Measurements from ENCODE around the gene LRRC7.

Gene LRRC7

GRCh38 chr1:69777971-69778370 is 210.2 kb downstream of the LRRC7 start:
- Histone ChIP-seq H3K27ac (ENCODE audit: low read length) (no peak overlapping the region), H3K27me3 (ENCODE audit: low read depth, low read length) (no peaks in the 10 kb centered on the region), H3K9me3 (ENCODE audit: control insufficient read depth in 1 of 2, low read length in 2 of 2) (no peaks in the 10 kb centered on the region), H3K4me1 (ENCODE audit: control insufficient read depth in 1 of 2, insufficient read depth in 2 of 2, low read length in 2 of 2) (no peaks in the 10 kb centered on the region), H3K4me3 (ENCODE audit: low read depth in 1 of 2, low read length in 2 of 2) (no peak overlapping the region), H3K36me3 (ENCODE audit: control insufficient read depth in 1 of 2, insufficient read depth in 2 of 2, low read length in 2 of 2) (no peaks in the 10 kb centered on the region)

- no peaks in the 10 kb centered on the region for H3K27me3 ChIP-seq (ENCODE audit: low read depth, low read length)
- H3K4me1 ChIP-seq (ENCODE audit: control insufficient read depth in 1 of 2, insufficient read depth in 2 of 2, low read length in 2 of 2), result no peaks in the 10 kb centered on the region
- no peak overlapping the region for H3K4me3 ChIP-seq (ENCODE audit: low read depth in 1 of 2, low read length in 2 of 2)
- H3K27ac ChIP-seq (ENCODE audit: low read length), result no peak overlapping the region
- no peaks in the 10 kb centered on the region for H3K36me3 ChIP-seq (ENCODE audit: control insufficient read depth in 1 of 2, insufficient read depth in 2 of 2, low read length in 2 of 2)
- H3K9me3 ChIP-seq (ENCODE audit: control insufficient read depth in 1 of 2, low read length in 2 of 2), result no peaks in the 10 kb centered on the region
Measured at GRCh38 chr1:69787151-69787550, 219.4 kb downstream of the LRRC7 start.

GRCh38 chr1:69791311-69791710 is 223.6 kb downstream of the LRRC7 start:
- Histone ChIP-seq H3K9me3 (ENCODE audit: control insufficient read depth in 1 of 2, low read length in 2 of 2) (no peaks in the 10 kb centered on the region), H3K4me3 (ENCODE audit: low read depth in 1 of 2, low read length in 2 of 2) (no peak overlapping the region), H3K27me3 (ENCODE audit: low read depth, low read length) (no peaks in the 10 kb centered on the region), H3K4me1 (ENCODE audit: control insufficient read depth in 1 of 2, insufficient read depth in 2 of 2, low read length in 2 of 2) (no peaks in the 10 kb centered on the region), H3K27ac (ENCODE audit: low read length) (no peak overlapping the region), H3K36me3 (ENCODE audit: control insufficient read depth in 1 of 2, insufficient read depth in 2 of 2, low read length in 2 of 2) (no peaks in the 10 kb centered on the region)

- no peaks in the 10 kb centered on the region for H3K4me1 ChIP-seq (ENCODE audit: control insufficient read depth in 1 of 2, insufficient read depth in 2 of 2, low read length in 2 of 2)
- H3K27ac ChIP-seq (ENCODE audit: low read length), result no peak overlapping the region
- no peak overlapping the region for H3K4me3 ChIP-seq (ENCODE audit: low read depth in 1 of 2, low read length in 2 of 2)
- H3K9me3 ChIP-seq (ENCODE audit: control insufficient read depth in 1 of 2, low read length in 2 of 2), result no peaks in the 10 kb centered on the region
- no peaks in the 10 kb centered on the region for H3K27me3 ChIP-seq (ENCODE audit: low read depth, low read length)
- H3K36me3 ChIP-seq (ENCODE audit: control insufficient read depth in 1 of 2, insufficient read depth in 2 of 2, low read length in 2 of 2), result no peaks in the 10 kb centered on the region
Measured at GRCh38 chr1:69794831-69795230, 227.1 kb downstream of the LRRC7 start.

GRCh38 chr1:69814926-69815325 is 247.2 kb downstream of the LRRC7 start:
- Histone ChIP-seq H3K9me3 (ENCODE audit: control insufficient read depth in 1 of 2, low read length in 2 of 2) (no peaks in the 10 kb centered on the region), H3K4me3 (ENCODE audit: low read depth in 1 of 2, low read length in 2 of 2) (no peak overlapping the region), H3K27me3 (ENCODE audit: low read depth, low read length) (no peaks in the 10 kb centered on the region), H3K36me3 (ENCODE audit: control insufficient read depth in 1 of 2, insufficient read depth in 2 of 2, low read length in 2 of 2) (no peaks in the 10 kb centered on the region), H3K4me1 (ENCODE audit: control insufficient read depth in 1 of 2, insufficient read depth in 2 of 2, low read length in 2 of 2) (no peaks in the 10 kb centered on the region), H3K27ac (ENCODE audit: low read length) (no peak overlapping the region)

- H3K4me3 ChIP-seq (ENCODE audit: low read depth in 1 of 2, low read length in 2 of 2), result no peak overlapping the region
- no peak overlapping the region for H3K27ac ChIP-seq (ENCODE audit: low read length)
- no peaks in the 10 kb centered on the region for H3K36me3 ChIP-seq (ENCODE audit: control insufficient read depth in 1 of 2, insufficient read depth in 2 of 2, low read length in 2 of 2)
- no peaks in the 10 kb centered on the region for H3K27me3 ChIP-seq (ENCODE audit: low read depth, low read length)
- no peaks in the 10 kb centered on the region for H3K4me1 ChIP-seq (ENCODE audit: control insufficient read depth in 1 of 2, insufficient read depth in 2 of 2, low read length in 2 of 2)
- H3K9me3 ChIP-seq (ENCODE audit: control insufficient read depth in 1 of 2, low read length in 2 of 2), result peaks cover 0 to 5% of the 10 kb centered on the region in 2 donors
Measured at GRCh38 chr1:69824932-69825331, 257.2 kb downstream of the LRRC7 start.

GRCh38 chr1:69827732-69828131 is 260.0 kb downstream of the LRRC7 start:
- H3K36me3 ChIP-seq (ENCODE audit: control insufficient read depth in 1 of 2, insufficient read depth in 2 of 2, low read length in 2 of 2), result no peaks in the 10 kb centered on the region

GRCh38 chr1:69833536-69833935 is 265.8 kb downstream of the LRRC7 start:
- Histone ChIP-seq H3K4me1 (ENCODE audit: control insufficient read depth in 1 of 2, insufficient read depth in 2 of 2, low read length in 2 of 2) (no peaks in the 10 kb centered on the region), H3K4me3 (ENCODE audit: low read depth in 1 of 2, low read length in 2 of 2) (no peak overlapping the region), H3K36me3 (ENCODE audit: control insufficient read depth in 1 of 2, insufficient read depth in 2 of 2, low read length in 2 of 2) (no peaks in the 10 kb centered on the region), H3K27ac (ENCODE audit: low read length) (no peak overlapping the region), H3K27me3 (ENCODE audit: low read depth, low read length) (no peaks in the 10 kb centered on the region), H3K9me3 (ENCODE audit: control insufficient read depth in 1 of 2, low read length in 2 of 2) (no peaks in the 10 kb centered on the region)

More at GRCh38 chr1:69827732-69828131, 260.0 kb downstream of the LRRC7 start:
- H3K27ac ChIP-seq (ENCODE audit: low read length), result no peak overlapping the region
- H3K4me1 ChIP-seq (ENCODE audit: control insufficient read depth in 1 of 2, insufficient read depth in 2 of 2, low read length in 2 of 2), result no peaks in the 10 kb centered on the region
- H3K9me3 ChIP-seq (ENCODE audit: control insufficient read depth in 1 of 2, low read length in 2 of 2), result no peaks in the 10 kb centered on the region
- H3K4me3 ChIP-seq (ENCODE audit: low read depth in 1 of 2, low read length in 2 of 2), result no peak overlapping the region
- no peaks in the 10 kb centered on the region for H3K27me3 ChIP-seq (ENCODE audit: low read depth, low read length)

GRCh38 chr1:69834336-69834735 is 266.6 kb downstream of the LRRC7 start:
- Histone ChIP-seq H3K4me3 (ENCODE audit: low read depth in 1 of 2, low read length in 2 of 2) (no peak overlapping the region), H3K4me1 (ENCODE audit: control insufficient read depth in 1 of 2, insufficient read depth in 2 of 2, low read length in 2 of 2) (no peaks in the 10 kb centered on the region), H3K27me3 (ENCODE audit: low read depth, low read length) (no peaks in the 10 kb centered on the region), H3K27ac (ENCODE audit: low read length) (no peak overlapping the region), H3K36me3 (ENCODE audit: control insufficient read depth in 1 of 2, insufficient read depth in 2 of 2, low read length in 2 of 2) (no peaks in the 10 kb centered on the region), H3K9me3 (ENCODE audit: control insufficient read depth in 1 of 2, low read length in 2 of 2) (no peaks in the 10 kb centered on the region)

- H3K4me3 ChIP-seq (ENCODE audit: low read depth in 1 of 2, low read length in 2 of 2), result no peak overlapping the region
- H3K4me1 ChIP-seq (ENCODE audit: control insufficient read depth in 1 of 2, insufficient read depth in 2 of 2, low read length in 2 of 2), result no peaks in the 10 kb centered on the region
- H3K27ac ChIP-seq (ENCODE audit: low read length), result no peak overlapping the region
- no peaks in the 10 kb centered on the region for H3K36me3 ChIP-seq (ENCODE audit: control insufficient read depth in 1 of 2, insufficient read depth in 2 of 2, low read length in 2 of 2)
- no peaks in the 10 kb centered on the region for H3K27me3 ChIP-seq (ENCODE audit: low read depth, low read length)
- H3K9me3 ChIP-seq (ENCODE audit: control insufficient read depth in 1 of 2, low read length in 2 of 2), result no peaks in the 10 kb centered on the region
Measured at GRCh38 chr1:69835955-69836354, 268.2 kb downstream of the LRRC7 start.

- Histone ChIP-seq H3K4me3 (ENCODE audit: low read depth in 1 of 2, low read length in 2 of 2) (no peak overlapping the region), H3K36me3 (ENCODE audit: control insufficient read depth in 1 of 2, insufficient read depth in 2 of 2, low read length in 2 of 2) (no peaks in the 10 kb centered on the region), H3K9me3 (ENCODE audit: control insufficient read depth in 1 of 2, low read length in 2 of 2) (no peaks in the 10 kb centered on the region), H3K4me1 (ENCODE audit: control insufficient read depth in 1 of 2, insufficient read depth in 2 of 2, low read length in 2 of 2) (no peaks in the 10 kb centered on the region), H3K27me3 (ENCODE audit: low read depth, low read length) (no peaks in the 10 kb centered on the region), H3K27ac (ENCODE audit: low read length) (no peak overlapping the region)
Measured at GRCh38 chr1:69836971-69837636, 269.4 kb downstream of the LRRC7 start.

GRCh38 chr1:69842326-69842725 is 274.6 kb downstream of the LRRC7 start:
- H3K36me3 ChIP-seq (ENCODE audit: control insufficient read depth in 1 of 2, insufficient read depth in 2 of 2, low read length in 2 of 2), result no peaks in the 10 kb centered on the region
- H3K4me1 ChIP-seq (ENCODE audit: control insufficient read depth in 1 of 2, insufficient read depth in 2 of 2, low read length in 2 of 2), result no peaks in the 10 kb centered on the region
- H3K27me3 ChIP-seq (ENCODE audit: low read depth, low read length), result no peaks in the 10 kb centered on the region
- H3K9me3 ChIP-seq (ENCODE audit: control insufficient read depth in 1 of 2, low read length in 2 of 2), result no peaks in the 10 kb centered on the region
- no peak overlapping the region for H3K4me3 ChIP-seq (ENCODE audit: low read depth in 1 of 2, low read length in 2 of 2)
- H3K27ac ChIP-seq (ENCODE audit: low read length), result no peak overlapping the region

Measured in muscle layer of duodenum (tissue), 2 donors.